Keratinocyte (primary cell): ENCODE data around the gene HLA-DPA1.

Experiments
- CTCF ChIP-seq, 3 experiments: IDR thresholded peaks in 1 of 3; conservative IDR thresholded peaks in 1 of 3; optimal IDR thresholded peaks in 1 of 3; 2 replicates in 2 of 3; 3 replicates in 1 of 3; pipeline versions ENCODE3 to v1.5.1; 2011; ENCODE audit warnings: low read length in 3 of 3, mild to moderate bottlenecking in 3 of 3, moderate library complexity in 2 of 3, control low read depth in 1 of 3, inconsistent platforms in 1 of 3; ENCODE audit not compliant: insufficient read depth in 2 of 3; ENCODE audit errors: extremely low read depth in 1 of 3
- EZH2 ChIP-seq: IDR thresholded peaks from one replicate; pipeline ENCODE4 v1.6.1; 2012; ENCODE audit warnings: inconsistent platforms, mild to moderate bottlenecking, low read length, moderate library complexity

GRCh38 chr6:33073431-33073871, at the start of gene HLA-DPA1:
- TF ChIP-seq EZH2: no peak
- no peak for TF ChIP-seq CTCF (optimal IDR thresholded peaks at IDR 0.05 in 1 of 3, IDR thresholded peaks at IDR 0.05 in 1 of 3, conservative IDR thresholded peaks at IDR 0.05 in 1 of 3; ENCODE audit: extremely low read depth in 1 of 3, insufficient read depth in 2 of 3, low read length in 3 of 3)
